Bone marrow (tissue), 2 donors: ENCODE measurements around the gene LAMTOR4.

Source experiments
- DNase-seq, 2 donors: peaks; one replicate each; lab custom pipeline; 2025; lab: John Stamatoyannopoulos, UW

The LAMTOR4 gene

DNA sequence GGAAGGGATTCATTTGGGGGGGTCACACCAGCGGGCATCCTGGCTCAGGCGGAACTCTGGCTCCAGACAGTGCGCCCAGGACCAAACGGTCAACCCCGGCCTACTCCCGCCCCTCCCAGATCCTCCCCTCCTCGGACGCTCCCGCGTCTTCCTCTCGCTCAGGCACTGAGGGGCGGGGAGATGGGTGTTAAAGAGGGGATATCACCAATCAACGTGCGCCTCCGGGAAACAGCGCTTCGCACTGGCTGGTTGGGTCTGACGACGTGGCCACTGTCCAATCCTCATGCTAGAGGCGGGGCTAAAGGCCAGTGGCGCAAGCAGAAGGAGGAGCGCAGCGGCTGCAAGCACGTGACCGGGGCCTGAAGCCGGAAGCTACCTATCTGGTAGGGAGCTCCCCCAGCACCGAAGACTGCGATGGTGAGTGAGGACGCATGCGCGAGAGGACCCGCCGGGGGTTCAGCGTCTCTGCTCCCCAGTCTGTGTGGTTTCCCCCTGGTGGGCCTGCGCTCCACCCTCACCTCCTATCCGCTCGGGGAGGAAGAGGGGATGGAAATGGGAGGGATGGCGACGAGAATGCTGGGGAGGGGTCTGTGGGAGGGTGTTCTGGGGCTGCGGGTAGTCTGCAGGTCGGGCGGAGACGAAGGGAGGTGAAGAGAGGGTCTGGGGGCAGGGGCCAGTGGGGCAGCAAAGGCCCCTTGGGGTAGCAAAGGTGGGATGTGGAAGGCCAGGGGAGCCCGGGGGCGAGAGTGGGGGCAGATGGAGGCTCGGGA is at the start of gene LAMTOR4:
TSS of gene LAMTOR4 (plus strand) at position 360 of the 770 bp plus-strand sequence. CDS start at position 415, 55 bp downstream.
- DNase-seq = peak; percentile 80 to 96

DNA sequence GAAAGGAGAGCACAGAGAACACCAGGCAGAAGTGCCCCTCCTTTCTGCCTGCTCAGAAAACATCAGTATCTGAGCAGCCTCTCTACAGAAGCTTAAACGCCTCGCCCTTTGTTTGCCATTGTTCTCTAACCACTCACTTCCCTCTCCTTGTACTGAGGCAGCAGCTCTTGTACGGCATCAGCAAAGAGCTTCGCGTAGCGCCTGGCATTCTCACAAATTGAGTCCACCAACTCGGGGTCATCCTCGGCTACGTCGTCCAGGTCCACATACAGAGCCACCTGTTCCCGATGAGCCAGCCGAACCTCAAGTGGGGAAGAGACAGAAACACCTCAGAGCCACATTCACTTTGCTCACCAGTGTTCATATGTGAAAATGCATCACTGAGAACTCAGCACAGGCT is 49.3 kb upstream of the LAMTOR4 start:
- DNase-seq = no peak

DNA sequence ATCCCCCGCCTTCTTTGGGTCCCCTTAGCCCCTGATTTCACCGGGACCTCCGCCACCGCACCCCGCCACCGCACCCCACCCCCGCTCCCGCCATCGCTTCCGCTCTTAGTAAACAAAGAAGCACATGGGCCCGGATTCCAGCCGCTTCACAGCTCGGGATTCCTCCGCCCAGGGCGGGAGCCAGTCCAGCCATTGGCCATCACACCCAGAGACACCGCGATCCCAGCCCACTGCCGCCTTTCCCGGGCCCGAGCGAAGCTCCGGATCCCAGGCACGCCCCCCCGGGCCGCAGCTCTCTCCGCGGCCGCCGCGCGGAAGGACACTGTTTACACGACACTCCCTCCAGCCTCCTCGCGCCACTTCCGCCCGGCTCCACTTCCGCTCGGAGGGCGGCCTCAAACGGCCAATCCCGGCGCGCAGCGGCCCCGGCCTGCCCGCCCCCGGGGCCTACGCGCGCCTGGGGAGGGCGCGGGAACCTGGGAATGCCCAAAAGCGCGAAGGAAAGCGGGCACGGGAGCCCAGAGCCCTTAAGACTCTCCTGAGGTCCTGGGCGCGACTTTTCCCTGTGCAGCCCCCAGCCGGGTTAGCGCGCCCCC is 48.2 kb upstream of the LAMTOR4 start:
- peak; percentile 65 to 88 for DNase-seq

DNA sequence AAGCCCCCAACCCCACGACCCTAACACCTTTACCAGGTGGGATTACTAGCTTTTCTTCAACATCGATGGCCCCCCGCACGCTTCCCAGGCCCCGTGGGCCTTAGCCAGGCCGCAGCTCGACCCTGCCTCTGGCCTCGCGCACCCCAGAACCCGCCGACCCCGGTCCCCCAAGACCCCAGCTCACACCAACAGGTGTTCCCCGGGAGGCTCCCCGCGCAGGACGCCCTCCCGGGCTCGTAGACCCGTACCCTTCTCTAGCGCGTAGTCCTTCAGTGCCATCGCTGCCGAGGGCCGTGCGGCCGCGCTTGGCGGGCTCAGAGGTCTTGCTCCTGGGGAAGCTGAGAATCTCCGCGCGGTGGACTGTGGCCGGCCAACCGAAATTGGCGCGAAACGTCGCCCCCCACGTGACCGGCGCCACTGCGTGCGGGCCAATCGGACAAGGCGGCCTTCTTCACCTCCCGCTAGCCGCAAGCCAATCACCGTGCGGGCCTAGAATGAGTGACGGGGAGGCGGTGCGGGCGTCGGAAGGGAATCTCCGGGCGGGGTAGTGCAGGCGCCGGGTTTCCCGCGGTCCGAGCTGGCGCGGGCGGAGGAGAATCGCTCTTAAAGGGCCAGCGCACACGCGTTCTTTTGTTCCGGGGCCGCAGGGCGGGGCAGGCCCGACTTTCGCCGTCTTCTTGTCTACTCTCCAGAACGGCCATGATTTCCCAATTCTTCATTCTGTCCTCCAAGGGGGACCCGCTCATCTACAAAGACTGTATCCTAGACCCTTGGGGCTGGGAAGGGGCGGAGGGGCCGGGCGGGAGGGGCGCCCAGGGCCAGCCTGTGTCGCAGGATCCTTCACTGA is 47.5 kb upstream of the LAMTOR4 start, which contains the start of the genes AP4M1 and MCM7:
TSS of gene AP4M1 (plus strand) at position 628 of the 847 bp plus-strand sequence. CDS start at position 700, 72 bp downstream.
TSS of gene MCM7 (minus strand) at position 382 of the 847 bp plus-strand sequence. CDS start at position 279, 103 bp downstream.
- DNase-seq = peak; percentile 93 to 95

DNA sequence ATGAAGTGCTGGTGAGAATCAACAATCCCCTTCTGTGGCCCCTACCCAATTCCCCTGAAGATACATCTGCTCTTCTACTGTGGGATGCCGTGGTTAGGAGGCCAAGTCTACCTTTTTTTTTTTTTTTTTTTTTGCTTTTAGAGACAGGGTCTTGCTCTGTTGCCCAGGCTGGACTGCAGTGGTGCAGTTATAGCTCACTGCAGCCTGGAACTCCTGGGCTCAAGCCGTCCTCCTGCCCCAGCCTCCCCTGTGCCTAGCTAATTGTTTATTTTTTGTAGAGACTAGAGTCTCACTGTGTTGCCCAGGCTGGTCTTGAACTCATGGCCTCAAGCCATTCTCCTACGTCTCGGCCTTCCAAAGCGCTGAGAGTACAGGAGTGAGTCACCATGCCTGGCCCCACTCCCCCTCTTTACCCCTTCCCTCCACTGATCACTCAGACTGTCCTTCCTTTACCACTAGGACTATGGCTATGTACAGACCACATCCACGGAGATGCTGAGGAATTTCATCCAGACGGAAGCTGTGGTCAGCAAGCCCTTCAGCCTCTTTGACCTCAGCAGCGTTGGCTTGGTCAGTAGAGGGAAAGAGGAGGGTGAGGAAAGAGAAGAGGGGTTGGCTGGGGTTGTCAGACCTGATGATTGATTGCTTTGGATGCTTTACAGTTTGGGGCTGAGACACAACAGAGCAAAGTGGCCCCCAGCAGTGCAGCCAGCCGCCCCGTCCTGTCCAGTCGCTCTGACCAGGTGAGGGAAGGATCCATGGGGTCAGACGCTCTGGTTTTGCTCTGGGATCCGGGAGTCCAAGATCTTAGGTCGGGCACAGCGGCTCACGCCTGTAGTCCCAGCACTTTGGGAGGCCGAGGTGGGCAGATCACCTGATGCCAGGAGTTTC is 45.5 kb upstream of the LAMTOR4 start:
- DNase-seq = no peak

DNA sequence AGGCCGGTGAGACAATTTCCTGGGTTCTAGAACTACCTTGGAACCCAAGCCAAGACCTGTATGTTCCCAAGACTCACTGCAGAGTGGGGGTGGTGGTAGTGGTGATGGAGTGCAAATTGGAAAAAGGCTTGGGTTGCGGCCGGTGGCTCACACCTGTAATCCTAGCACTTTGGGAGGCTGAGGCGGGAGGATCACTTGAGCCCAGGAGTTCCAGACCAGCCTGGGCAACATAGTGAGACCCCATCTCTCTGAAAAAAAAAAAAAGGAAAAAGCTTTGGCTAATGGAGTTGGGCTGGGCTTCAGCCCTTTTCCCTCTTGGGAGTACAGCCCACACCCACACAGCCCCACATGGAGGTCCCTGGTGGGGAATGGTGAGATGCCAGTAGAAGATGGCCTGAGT is 43.2 kb upstream of the LAMTOR4 start:
- DNase-seq = no peak

DNA sequence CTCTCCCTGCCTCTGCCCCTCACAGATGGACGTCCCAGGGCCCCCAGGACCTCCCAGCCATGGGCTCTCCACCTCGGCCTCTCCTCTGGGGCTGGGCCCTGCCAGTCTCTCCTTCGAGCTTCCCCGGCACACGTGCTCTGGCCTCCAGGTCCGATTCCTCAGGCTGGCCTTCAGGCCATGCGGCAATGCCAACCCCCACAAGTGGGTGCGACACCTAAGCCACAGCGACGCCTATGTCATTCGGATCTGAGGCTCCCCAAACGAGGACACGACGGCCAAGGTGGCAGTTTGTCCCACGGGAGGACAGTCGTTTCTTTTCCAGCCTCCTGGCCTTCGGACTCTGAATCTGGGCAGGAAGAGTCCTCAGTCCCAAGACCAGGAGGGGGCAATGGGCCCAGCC is 42.1 kb upstream of the LAMTOR4 start:
- no peak for DNase-seq

DNA sequence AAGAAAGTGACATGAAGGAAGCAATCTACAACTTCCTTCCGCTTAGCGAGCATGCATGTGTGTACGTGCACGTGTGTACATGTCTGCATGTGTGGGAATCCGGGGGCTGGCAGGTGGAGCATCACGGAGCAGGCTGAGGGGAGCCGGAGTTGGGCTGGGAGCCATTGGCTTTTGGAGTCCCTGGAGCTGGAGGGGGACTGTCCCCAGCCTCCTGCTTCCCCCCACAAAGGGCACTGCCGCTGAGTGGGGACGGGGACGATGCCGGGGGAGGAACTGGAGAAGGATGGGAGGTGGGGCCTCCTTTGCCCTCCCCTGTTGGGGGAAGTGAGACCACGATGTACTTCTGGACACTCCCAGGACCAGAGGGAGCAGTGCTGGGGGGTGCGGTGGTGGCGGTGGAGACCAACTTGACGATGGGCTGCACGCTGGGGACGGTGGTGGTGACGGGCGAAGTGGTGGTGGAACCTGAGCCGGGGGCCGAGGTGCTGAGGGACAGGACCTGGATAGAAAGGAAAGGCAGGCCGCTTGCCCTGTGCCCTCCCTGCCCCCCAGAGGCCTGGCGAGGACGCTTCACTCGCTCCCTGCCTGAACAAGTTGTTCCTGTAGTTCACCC is 41.5 kb upstream of the LAMTOR4 start:
- DNase-seq = no peak

DNA sequence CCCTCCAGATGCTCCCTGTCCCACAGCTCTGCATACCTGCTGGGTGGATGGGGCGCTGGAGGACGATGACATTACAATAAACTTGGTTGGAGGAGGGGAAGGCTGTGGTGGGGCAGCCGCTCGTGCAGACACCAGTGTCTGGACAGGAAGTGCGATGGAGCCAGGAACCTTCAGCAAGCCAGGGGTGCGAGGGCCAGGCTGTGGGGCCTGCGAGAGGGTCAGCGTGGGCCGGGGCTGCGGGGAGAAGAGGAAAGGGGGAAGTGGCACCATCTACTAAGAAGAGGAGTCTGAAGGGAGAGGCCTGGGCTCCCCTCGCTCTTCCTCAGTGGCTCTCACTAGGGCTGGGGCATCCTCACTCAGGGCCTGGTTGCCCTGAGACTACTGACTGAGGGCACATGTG is 40.8 kb upstream of the LAMTOR4 start:
- DNase-seq = no peak

DNA sequence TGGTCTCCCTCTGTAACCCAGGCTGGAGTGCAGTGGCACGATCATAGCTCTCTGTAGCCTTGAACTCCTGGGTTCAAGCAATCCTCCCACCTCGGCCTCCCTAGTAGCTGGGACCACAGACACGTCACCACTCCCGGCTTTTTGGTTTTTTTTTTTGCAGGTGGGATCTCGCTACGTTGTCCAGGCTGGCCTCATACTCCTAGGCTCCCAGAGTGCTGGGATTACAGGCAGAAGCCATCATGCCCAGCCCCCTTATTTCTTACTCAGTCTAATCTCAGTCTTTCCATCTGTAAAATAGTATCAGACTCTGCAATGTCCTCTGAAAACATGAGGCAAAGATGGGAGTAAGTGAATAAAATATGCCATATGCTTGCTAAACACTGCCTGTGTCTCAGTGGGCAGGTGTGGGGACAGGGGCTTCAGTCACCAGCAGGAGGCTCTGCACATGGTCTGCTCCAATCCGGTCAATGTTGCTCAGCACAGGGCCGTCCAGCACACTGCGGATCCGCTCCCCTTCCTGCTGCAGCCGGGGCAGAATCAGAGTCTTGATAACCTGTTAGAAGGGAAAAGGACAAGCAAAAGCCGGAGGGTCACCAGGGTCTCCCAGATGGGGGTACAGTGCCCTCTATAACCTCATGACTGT is 39.1 kb upstream of the LAMTOR4 start:
- DNase-seq = no peak

DNA sequence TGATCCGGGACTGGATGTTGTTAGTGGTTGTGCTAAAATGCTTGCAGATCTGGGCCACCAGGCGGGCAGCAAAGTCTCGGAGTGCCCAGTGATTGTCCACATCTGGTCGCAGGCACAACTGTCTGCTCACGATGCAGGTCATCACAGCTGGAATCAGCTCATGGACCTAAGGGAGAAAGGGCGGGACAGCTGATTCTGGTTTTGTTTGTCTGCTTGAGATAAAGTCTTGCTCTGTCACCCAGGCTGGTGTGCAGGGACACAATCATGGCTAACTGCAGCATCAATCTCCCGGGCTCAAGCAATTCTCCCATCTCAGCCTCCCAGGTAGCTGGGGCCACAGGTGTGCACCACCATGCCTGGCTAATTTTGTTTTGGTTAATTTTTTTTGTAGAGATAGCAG is 37.6 kb upstream of the LAMTOR4 start:
- DNase-seq = no peak

DNA sequence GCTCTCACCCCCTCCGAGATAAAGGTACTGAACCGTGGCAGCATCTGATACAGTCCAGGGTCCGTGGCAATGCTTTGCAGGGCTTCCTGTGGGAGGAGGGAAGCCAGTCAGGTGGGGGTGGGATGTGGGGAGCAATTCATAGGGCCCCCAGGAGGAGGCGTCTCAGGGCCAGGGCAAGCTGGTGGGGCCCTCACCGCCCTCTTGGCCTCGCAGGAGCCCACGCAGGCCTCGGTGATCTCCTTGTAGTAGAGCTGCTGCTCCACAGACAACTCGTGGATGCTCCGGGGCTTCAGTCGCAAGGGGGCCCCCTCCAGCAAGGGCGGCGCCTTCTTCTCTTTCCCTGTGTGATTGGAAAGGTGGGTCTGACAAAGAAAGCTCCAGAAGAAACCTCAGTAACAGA is 36.8 kb upstream of the LAMTOR4 start:
- no peak for DNase-seq

DNA sequence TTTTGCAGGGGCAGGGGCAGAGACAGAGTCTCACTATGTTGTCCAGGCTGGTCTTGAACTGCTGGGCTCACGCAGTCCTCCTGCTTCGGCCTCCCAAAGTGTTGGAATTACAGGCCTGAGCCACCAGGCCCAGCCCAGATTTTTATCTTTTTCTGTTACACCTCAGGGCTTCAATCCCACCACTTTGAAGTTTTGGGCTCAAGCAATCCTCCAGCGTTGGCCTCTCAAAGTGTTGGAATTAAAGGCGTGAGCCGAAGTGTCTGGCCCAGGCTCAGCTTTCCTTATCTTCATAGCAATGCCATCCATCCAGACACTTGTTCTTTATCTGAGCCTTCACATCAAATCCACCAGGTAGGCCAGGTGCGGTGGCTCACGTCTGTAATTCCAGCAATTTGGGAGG is 33.7 kb upstream of the LAMTOR4 start:
- no peak for DNase-seq

DNA sequence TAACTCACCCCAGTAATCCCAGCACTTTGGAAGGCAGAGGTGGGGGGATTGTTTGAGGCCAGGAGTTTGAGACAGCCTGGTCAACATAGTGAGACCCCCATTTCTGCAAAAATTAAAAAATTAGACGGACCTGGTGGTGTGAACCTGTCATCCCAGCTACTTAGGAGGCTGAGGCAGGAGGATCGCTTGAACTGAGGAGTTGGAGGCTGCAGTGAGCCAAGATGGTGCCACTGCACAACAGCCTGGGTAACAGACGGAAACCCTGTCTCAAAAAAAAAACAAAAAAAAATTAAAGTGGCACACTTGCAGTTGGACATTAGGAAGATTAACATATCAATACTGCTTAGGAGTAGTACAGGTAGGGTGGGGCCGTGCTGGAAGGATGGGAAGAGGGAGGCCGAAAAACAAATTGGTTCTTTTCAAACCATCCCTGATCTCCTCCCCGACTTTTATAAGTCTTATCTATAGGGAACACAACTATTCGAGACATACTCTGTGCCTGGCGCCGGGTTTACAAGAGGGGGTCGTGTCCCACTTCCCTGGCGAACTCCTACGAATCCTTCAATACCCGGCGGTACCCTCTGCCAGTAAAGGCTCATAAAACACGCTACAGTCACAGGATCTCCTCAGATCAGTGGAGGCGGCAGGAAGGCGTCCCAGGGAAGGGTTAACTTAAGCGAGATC is 30.2 kb upstream of the LAMTOR4 start:
- no peak for DNase-seq

DNA sequence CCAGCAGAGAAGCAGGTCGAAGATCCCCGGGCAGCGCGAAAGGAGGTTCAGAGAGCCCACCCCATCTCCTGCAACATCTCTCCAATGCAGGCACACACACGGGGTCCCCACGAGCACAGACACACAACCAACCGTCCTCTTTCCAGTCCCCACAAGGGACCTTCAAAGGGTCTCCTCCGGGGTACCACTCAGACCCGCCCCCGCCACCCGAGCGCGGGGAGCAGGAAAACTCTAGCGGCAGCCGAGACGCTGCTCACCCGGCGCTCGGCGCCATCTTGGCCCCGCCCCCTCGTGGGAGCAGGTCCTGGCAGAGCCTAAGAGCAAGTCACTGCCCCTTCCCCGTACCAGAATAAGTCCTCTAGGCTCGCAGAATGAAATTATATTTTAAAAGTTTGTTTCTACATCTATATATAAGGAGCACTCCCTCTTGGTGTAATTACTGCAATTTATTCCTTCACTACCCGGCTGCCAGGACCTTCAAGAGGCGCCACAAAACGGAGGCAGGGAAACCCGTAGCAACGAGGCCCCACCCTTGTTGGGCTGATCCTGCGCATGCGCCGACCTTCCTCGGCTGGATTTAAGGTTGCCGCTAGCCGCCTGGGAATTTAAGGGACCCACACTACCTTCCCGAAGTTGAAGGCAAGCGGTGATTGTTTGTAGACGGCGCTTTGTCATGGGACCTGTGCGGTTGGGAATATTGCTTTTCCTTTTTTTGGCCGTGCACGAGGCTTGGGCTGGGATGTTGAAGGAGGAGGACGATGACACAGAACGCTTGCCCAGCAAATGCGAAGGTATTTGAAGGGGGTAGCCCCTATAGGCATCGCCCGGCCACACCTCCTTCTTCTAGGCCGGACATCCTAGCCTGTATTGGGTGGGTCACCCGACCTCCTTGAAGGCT is 29.4 kb upstream of the LAMTOR4 start, which contains the start of the genes CNPY4 and TAF6:
TSS of gene CNPY4 (plus strand) at position 563 of the 898 bp plus-strand sequence. CDS start at position 674, 111 bp downstream.
TSS of gene TAF6 (minus strand) at position 287 of the 898 bp plus-strand sequence. CDS start 5,149 bp downstream, outside the sequence.
- DNase-seq = peak; percentile 82 to 90

DNA sequence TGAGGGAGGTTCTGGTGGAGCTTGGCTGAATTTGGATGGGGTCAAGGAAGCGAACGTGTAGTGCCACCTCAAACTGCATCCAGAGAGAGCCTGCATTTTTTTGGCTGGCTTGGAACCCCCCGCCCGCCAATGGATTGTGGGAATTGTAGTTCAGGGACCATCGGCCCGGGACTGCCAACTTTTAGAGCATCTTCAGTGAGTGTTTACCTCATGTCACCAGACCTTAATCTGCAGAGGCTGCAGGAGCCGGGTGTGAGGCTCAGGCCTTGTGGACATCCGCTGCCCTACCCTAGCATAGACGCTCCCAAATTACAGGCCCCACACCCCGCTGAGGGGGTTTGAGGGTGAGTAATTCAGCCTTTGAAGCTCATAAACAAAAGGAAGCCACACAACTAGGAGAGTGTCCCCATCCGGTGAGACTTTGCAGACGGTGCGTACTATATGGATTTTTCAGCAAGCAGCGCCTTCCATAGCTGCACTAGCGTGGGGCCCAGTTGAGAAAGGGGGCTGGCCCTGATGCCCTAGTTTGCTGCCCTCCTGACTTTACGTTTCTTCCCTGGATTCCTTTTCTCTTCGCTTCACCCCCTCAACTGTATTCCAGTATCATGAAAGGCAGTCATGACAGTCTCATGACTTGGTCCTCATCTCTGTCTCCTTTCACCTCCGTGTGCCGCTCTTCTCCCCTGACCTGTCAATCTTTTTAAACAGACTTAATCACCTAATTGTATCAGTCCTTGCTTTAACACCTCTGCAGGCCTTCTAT is 28.6 kb upstream of the LAMTOR4 start:
- no peak for DNase-seq

DNA sequence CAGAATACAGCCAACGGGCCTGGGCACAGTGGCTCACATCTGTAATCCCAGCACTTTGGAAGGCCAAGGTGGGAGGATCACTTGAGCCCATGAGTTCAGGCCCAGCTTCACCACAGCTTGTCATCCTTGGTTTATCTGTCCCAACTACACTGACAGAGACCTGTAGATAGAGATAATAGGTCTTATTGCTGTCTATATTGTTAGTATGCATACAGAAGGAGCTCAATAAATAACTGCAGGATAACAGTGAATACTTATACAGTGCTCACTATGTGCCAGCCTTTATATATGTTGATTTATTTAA is 28.0 kb upstream of the LAMTOR4 start:
- DNase-seq = no peak

DNA sequence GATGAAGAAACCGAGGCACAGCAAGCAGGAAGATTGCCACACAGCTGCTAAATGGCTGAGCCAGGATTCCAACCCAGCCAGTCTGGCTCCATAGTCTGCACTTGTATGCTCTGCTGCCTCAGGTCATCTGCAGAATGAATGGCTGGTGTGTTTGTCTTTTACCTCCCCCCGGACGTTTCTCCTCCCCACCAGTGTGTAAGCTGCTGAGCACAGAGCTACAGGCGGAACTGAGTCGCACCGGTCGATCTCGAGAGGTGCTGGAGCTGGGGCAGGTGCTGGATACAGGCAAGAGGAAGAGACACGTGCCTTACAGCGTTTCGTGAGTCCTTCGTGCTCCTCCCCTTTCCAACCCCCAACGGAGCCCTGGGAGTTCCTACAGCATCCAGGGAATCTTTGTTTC is 26.7 kb upstream of the LAMTOR4 start:
- no peak for DNase-seq
